Measurements from ENCODE around the gene RAB8A. TPM values are rescaled to one million over a fixed set of nuclear protein-coding genes. Genes with fewer than 3 reads are reported as not detected.
A peak's percentile ranks its signal among the peaks of the same experiment; 100 is the strongest.

The RAB8A gene
- total and polyA plus RNA-seq, 8 donors, result 64.9 to 102 (median 73.0) TPM

GRCh38 chr19:16125737-16126495, 14.2 kb downstream of the RAB8A start:
- DNase-seq (peak in 1 of 4 donors; percentile 34), ATAC-seq (no peak)
- Histone ChIP-seq H3K4me3 (no peak overlapping the region), H3K4me1 (no peaks in the 10 kb centered on the region), H3K27me3 (no peaks in the 10 kb centered on the region), H3K27ac (no peak overlapping the region), H3K9me3 (no peaks in the 10 kb centered on the region), H3K36me3 (peaks cover 0 to 100% of the 10 kb centered on the region in 2 donors)
- intact Hi-C loops (cut with DNase I), result no loop called here
- TF ChIP-seq, protein P1, sequence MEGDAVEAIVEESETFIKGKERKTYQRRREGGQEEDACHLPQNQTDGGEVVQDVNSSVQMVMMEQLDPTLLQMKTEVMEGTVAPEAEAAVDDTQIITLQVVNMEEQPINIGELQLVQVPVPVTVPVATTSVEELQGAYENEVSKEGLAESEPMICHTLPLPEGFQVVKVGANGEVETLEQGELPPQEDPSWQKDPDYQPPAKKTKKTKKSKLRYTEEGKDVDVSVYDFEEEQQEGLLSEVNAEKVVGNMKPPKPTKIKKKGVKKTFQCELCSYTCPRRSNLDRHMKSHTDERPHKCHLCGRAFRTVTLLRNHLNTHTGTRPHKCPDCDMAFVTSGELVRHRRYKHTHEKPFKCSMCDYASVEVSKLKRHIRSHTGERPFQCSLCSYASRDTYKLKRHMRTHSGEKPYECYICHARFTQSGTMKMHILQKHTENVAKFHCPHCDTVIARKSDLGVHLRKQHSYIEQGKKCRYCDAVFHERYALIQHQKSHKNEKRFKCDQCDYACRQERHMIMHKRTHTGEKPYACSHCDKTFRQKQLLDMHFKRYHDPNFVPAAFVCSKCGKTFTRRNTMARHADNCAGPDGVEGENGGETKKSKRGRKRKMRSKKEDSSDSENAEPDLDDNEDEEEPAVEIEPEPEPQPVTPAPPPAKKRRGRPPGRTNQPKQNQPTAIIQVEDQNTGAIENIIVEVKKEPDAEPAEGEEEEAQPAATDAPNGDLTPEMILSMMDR (IDR thresholded peaks at IDR 0.05), result no peak

DNA sequence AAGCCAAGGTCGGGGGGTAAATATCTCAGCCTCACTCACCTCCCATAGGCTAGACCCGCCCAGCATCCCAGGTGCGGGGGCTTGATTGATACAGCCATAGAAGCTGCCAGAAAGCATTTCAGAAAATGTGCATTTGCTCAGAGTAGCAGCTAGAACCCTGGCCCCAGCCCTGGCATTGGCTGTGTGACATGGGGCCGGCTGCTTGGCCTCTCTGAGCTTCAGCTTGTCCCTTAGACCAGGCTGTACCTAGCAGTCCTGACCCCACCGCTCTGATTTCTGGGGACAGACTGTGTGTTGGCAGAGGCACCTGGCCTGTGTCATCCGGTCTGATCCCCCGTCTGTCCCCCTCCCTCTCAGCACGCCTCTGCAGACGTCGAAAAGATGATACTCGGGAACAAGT, 15.4 kb downstream of the RAB8A start:
- no peak for ATAC-seq
- intact Hi-C loops (cut with DNase I), result no loop called here

DNA sequence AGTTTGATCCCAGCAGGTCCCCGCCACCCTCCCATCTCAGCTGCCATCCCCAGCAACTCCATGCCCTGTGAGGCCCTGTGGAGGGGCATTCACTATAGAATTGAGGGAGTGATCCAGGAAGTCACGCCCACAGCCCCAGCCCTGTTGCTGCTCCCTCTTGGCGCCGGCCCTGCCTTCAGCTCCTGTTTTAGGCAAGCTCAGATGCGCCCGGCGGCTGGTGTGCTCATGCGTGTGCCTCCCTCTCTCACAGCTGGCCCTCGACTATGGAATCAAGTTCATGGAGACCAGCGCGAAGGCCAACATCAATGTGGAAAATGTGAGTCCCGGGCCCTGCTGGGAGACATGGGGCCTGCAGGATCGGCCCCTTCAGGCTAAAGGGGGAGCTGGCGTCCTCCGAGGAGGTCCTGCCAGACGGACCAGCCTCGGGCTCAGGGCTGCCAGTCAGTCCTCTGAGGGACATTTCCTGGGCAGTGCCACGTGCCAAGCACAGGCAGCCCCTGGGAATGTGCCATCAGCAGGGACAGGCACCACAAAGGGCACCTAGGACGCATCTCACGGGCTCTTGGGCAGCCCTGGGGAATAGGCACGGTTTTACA, 16.2 kb downstream of the RAB8A start:
- Histone ChIP-seq H3K27me3 (no peaks in the 10 kb centered on the region), H3K36me3 (peaks cover 0 to 100% of the 10 kb centered on the region in 2 donors), H3K9me3 (no peaks in the 10 kb centered on the region), H3K27ac (no peak overlapping the region), H3K4me3 (no peak overlapping the region), H3K4me1 (no peaks in the 10 kb centered on the region)
- ATAC-seq, result no peak
- TF ChIP-seq, protein P1 (IDR thresholded peaks at IDR 0.05), result no peak
- DNase-seq, result no peak
- intact Hi-C loops (cut with DNase I), result no loop called here

More for the DNA sequence above, 15.4 kb downstream of the RAB8A start:
- Histone ChIP-seq H3K36me3 (peaks cover 0 to 100% of the 10 kb centered on the region in 2 donors), H3K27ac (no peak overlapping the region), H3K27me3 (no peaks in the 10 kb centered on the region), H3K4me1 (no peaks in the 10 kb centered on the region), H3K4me3 (no peak overlapping the region), H3K9me3 (no peaks in the 10 kb centered on the region)
- TF ChIP-seq, protein P1 (IDR thresholded peaks at IDR 0.05), result no peak
- DNase-seq, result peak in 1 of 4 donors; percentile 31

DNA sequence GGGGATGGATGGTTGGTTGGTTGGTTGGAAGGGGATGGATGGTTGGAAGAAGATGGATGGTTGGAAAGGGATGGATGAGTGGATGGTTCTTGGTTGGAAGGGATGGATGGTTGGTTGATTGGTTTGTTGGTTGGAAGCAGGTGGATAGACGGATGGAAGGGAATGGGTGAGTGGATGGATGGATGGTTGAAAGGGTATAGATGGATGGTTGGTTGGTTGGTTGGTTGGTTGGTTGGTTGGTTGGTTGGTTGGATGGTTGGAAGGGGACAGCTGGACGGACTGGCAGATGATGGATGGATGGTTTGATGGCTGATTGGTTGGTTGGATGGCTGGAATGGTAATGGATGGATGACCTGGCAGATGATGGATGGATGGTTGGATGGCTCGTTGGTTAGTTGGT, 20.0 kb downstream of the RAB8A start:
- H3K4me3 ChIP-seq, result no peak overlapping the region
- ATAC-seq, result no peak
- no peaks in the 10 kb centered on the region for H3K27me3 ChIP-seq
- TF ChIP-seq, protein P1 (IDR thresholded peaks at IDR 0.05), result no peak
- H3K4me1 ChIP-seq, result peaks cover 0 to 2% of the 10 kb centered on the region in 2 donors
- peaks cover 0 to 80% of the 10 kb centered on the region in 2 donors for H3K36me3 ChIP-seq
- no peak overlapping the region for H3K27ac ChIP-seq
- DNase-seq, result no peak
- H3K9me3 ChIP-seq, result no peaks in the 10 kb centered on the region
- intact Hi-C loops (cut with DNase I), result no loop called here

GRCh38 chr19:16133818-16134217, 22.1 kb downstream of the RAB8A start:
- intact Hi-C loops (cut with DNase I), result no loop called here
- H3K4me3 ChIP-seq, result no peak overlapping the region
- H3K27ac ChIP-seq, result no peak overlapping the region
- no peaks in the 10 kb centered on the region for H3K9me3 ChIP-seq
- peaks cover 0 to 58% of the 10 kb centered on the region in 2 donors for H3K36me3 ChIP-seq
- ATAC-seq (no peak), DNase-seq (no peak)
- H3K27me3 ChIP-seq, result no peaks in the 10 kb centered on the region
- peaks cover 0 to 2% of the 10 kb centered on the region in 2 donors for H3K4me1 ChIP-seq
- TF ChIP-seq, protein P1 (IDR thresholded peaks at IDR 0.05), result no peak
